Heart right ventricle (tissue), 16 donors: ENCODE data around the gene ZFHX3. TPM values are rescaled to one million over a fixed set of nuclear protein-coding genes. Genes with fewer than 3 reads are reported as not detected.
A peak's percentile ranks its signal among the peaks of the same experiment; 100 is the strongest.

ENCODE experiments used
- ATAC-seq, 8 donors: fragments of 200-7000 bp; cut with Tn5 transposase; one replicate each; pipeline ENCODE4 v1.9.1; 2020; ENCODE audit warnings: mild to moderate bottlenecking in 8 of 8, moderate library complexity in 8 of 8, moderate number of reproducible peaks in 1 of 8
- DNase-seq, 2 donors: peaks; one replicate each; pipeline ENCODE4 v3.0.0-alpha.2; 2020
- H3K27ac ChIP-seq, 10 donors: fragments of 200-600 bp; sonication (generic) in 2 of 10; one replicate each; pipeline versions ENCODE4 v1.5.0 to v1.8.0; 2020 to 2022; ENCODE audit warnings: mild to moderate bottlenecking in 3 of 10
- H3K27me3 ChIP-seq, 7 donors: fragments of 200-600 bp; one replicate each; pipeline ENCODE4 v1.8.0; 2021 to 2022; ENCODE audit warnings: mild to moderate bottlenecking in 2 of 7
- H3K36me3 ChIP-seq, 9 donors: fragments of 200-600 bp; sonication (generic) in 1 of 9; one replicate each; pipeline versions ENCODE4 v1.5.0 to v1.8.0; 2020 to 2022; ENCODE audit warnings: mild to moderate bottlenecking in 2 of 9
- H3K4me1 ChIP-seq, 9 donors: fragments of 200-600 bp; sonication (generic) in 1 of 9; one replicate each; pipeline versions ENCODE4 v1.5.0 to v1.8.0; 2020 to 2022; ENCODE audit warnings: mild to moderate bottlenecking in 4 of 9
- H3K4me3 ChIP-seq, 10 donors: fragments of 200-600 bp; sonication (generic) in 2 of 10; one replicate each; pipeline versions ENCODE4 v1.5.0 to v1.8.0; 2020 to 2022; ENCODE audit warnings: mild to moderate bottlenecking in 7 of 10, moderate library complexity in 2 of 10
- H3K9me3 ChIP-seq, 11 donors: fragments of 200-600 bp in 10 of 11; sonication (generic) in 2 of 11; one replicate each; pipeline versions ENCODE4 v1.5.0 to v1.8.0; 2013 to 2022; ENCODE audit warnings: mild to moderate bottlenecking in 2 of 11, control low read depth in 1 of 11, moderate library complexity in 1 of 11
- CTCF ChIP-seq, 9 donors: fragments of 200-600 bp; sonication (generic) in 2 of 9; IDR thresholded peaks; one replicate each; pipeline versions ENCODE4 v1.5.0 to v1.8.0; 2021 to 2022; ENCODE audit warnings: antibody characterized with exemption in 9 of 9, mild to moderate bottlenecking in 5 of 9, moderate library complexity in 1 of 9
- WGBS, 2 donors: extraction: QIAGEN DNeasy Blood & Tissue Kit; methylation state at CpG; one replicate each; pipeline ENCODE4 v1.1.7; 2013; ENCODE audit warnings: inconsistent platforms in 1 of 2; 5-methylcytosine and 5-hydroxymethylcytosine counted together
- intact Hi-C, 10 donors: fragments of 100-400 bp; cut with DNase I; formaldehyde crosslinking; loops; one replicate each; pipeline versions ENCODE4 v1.11.1 to v1.14.2; 2022
- polyA plus RNA-seq, 2 donors: library from polyadenylated mRNA; stranded (reverse); fragments of 200-250 nt; gene quantifications; one replicate each; pipeline ENCODE4 v1.2.3, GENCODE V29; 2013
- total RNA-seq, 10 donors: library from RNA; stranded (reverse); fragmentation: NEBNext Ultra II Directional in 3 of 10; extraction: Animal tissue kit (Norgen Biotek cat#: 25700) in 3 of 10; gene quantifications; one replicate each; pipeline versions ENCODE4 v1.2.1 to v1.2.4, GENCODE V29; 2021 to 2023
- donor health status: Arrhythmogenic right ventricular cardiomyopathy.
- donor health status: ischemic (EF 13 %, LVEDD 7.1; RV severe dilation, severe dysfunction).
- donor health status: healthy with polysubstance abuse.
- donor health status: DM: no; HTN: yes; CAD: no.
- donor health status: DM: no; HTN: no; CAD: no.
- donor health status: ischemic (EF 25% LVEDD 6.9; RV normal size, moderate dysfunction).
- donor health status: ischemic (EF 25% LVEDD 5.7; RV mildly dilated, moderate dysfunction).
- donor health status: healthy.
- donor health status: DM: yes; HTN: yes; CAD: no.
- donor health status: Ischemic cardiomyopathy.
- donor health status: ischemic (EF 35%, LVEDD 5.7; RV mildly dilated, moderate dysfunction).
- donor health status: nonischemic (EF 11% LVEDD 7.7; RV severe dilation, severe dysfunction).
- donor health status: DM: yes; HTN: yes; CAD: no.
- donor health status: PGD.
- donor health status: ischemic (EF 29% LVEDD 5.4; RV normal size, mild dysfunction).
- donor health status: nonischemic (EF 23%, LVEDD 6.1; RV moderate dilation, normal function).

Gene ZFHX3
- total and polyA plus RNA-seq, 12 donors, result 1.6 to 15.2 (median 10.4) TPM

- ATAC-seq (peak in 2 of 8 donors; percentile 5 to 19), DNase-seq (no peak)
- intact Hi-C loops, result loop anchor here in 5 of 10 donors (5.0 to 10.0 kb wide), 4 partner anchors 97 to 209 kb away; no protein-coding TSS in a partner anchor
- Histone ChIP-seq H3K4me1 (peaks cover 25 to 74% (median 51%) of the 10 kb centered on the region in 9 donors), H3K27ac (peak overlapping the region in 2 of 10 donors; percentile 10 to 16), H3K4me3 (no peak overlapping the region), H3K9me3 (no peaks in the 10 kb centered on the region), H3K27me3 (peaks cover 0 to 8% (median 0%) of the 10 kb centered on the region in 7 donors), H3K36me3 (no peaks in the 10 kb centered on the region)
- no peak for TF ChIP-seq CTCF (IDR thresholded peaks at IDR 0.05)
- 87 to 89% methylated on average over 4 of the region's 4 CpGs for WGBS, 2 donors
Measured at GRCh38 chr16:73041676-73042075, 6.3 kb downstream of the ZFHX3 start.

GRCh38 chr16:73040735-73041402 lies 7.1 kb downstream of the ZFHX3 start:
- no peak for DNase-seq
- Histone ChIP-seq H3K27ac (no peak overlapping the region), H3K9me3 (no peaks in the 10 kb centered on the region), H3K4me3 (no peak overlapping the region), H3K4me1 (peaks cover 26 to 74% (median 52%) of the 10 kb centered on the region in 9 donors), H3K36me3 (no peaks in the 10 kb centered on the region), H3K27me3 (peaks cover 0 to 8% (median 0%) of the 10 kb centered on the region in 7 donors)
- ATAC-seq, result no peak
- TF ChIP-seq CTCF (IDR thresholded peaks at IDR 0.05), result no peak
- intact Hi-C loops, result loop anchor here in 5 of 10 donors (5.0 to 10.0 kb wide), 4 partner anchors 96 to 209 kb away; no protein-coding TSS in a partner anchor
- WGBS, 2 donors, result 95 to 97% methylated on average over 6 of the region's 6 CpGs

- intact Hi-C loops, result loop anchor here in 5 of 10 donors (5.0 to 10.0 kb wide), 4 partner anchors 95 to 208 kb away; no protein-coding TSS in a partner anchor
- H3K27ac ChIP-seq, result no peak overlapping the region
- H3K4me1 ChIP-seq, result peaks cover 29 to 76% (median 55%) of the 10 kb centered on the region in 9 donors
Measured at GRCh38 chr16:73040136-73040535, 7.8 kb downstream of the ZFHX3 start.

More at GRCh38 chr16:73040136-73040535, 7.8 kb downstream of the ZFHX3 start:
- no peaks in the 10 kb centered on the region for H3K9me3 ChIP-seq
- H3K4me3 ChIP-seq, result no peak overlapping the region
- no peak for DNase-seq
- no peak for ATAC-seq
- no peaks in the 10 kb centered on the region for H3K36me3 ChIP-seq
- H3K27me3 ChIP-seq, result peaks cover 0 to 8% (median 0%) of the 10 kb centered on the region in 7 donors
- 78 to 90% methylated on average over 6 of the region's 6 CpGs for WGBS, 2 donors
- no peak for TF ChIP-seq CTCF (IDR thresholded peaks at IDR 0.05)
